Endothelial cell of umbilical vein (primary cell): ENCODE data around the gene WDR93. TPM values are rescaled to one million over a fixed set of nuclear protein-coding genes. Genes with fewer than 3 reads are reported as not detected.

Source experiments
- BruUV-seq: library from RNA; stranded (reverse); fragments of 400-500 nt; replicated peaks from 2 replicates; lab custom pipeline; 2021; lab: Mats Ljungman, UMichigan
- CTCF ChIA-PET: fragments of 300-600, 350-600 bp; sonication (Branson Sonifier 250); formaldehyde crosslinking; loops from one replicate; lab custom pipeline; 2021; ENCODE audit warnings: antibody characterized with exemption, inconsistent platforms; lab: Charles Lee
- POLR2A ChIA-PET: fragments of 300-600, 350-600 bp; sonication (Branson Sonifier 250); formaldehyde crosslinking; loops from one replicate; lab custom pipeline; 2021; ENCODE audit warnings: antibody characterized with exemption, inconsistent platforms; lab: Charles Lee
- DNase-seq: peaks from one replicate; pipeline ENCODE4 v3.0.0-alpha.2; 2011; ENCODE audit warnings: low read depth, low spot score
- FAIRE-seq: peaks from 2 replicates; lab custom pipeline; 2011; peaks lifted over from hg19 to GRCh38; lab: Jason Lieb, UNC
- H2AFZ ChIP-seq: 2 replicates; pipeline ENCODE4 v1.6.0; 2012; ENCODE audit warnings: low read depth, low read length, control low read depth, inconsistent platforms
- H3K27ac ChIP-seq: 2 replicates; pipeline ENCODE4 v1.5.1; 2011; ENCODE audit warnings: low read depth, mild to moderate bottlenecking, control low read depth, low read length, moderate library complexity; ENCODE audit not compliant: insufficient read depth
- H3K27me3 ChIP-seq, 2 experiments: 2 replicates each; pipeline versions ENCODE4 v1.6.0 to v1.6.1; 2011; ENCODE audit warnings: low read length in 2 of 2, mixed read lengths in 1 of 2; ENCODE audit not compliant: control insufficient read depth in 2 of 2, insufficient read depth in 2 of 2
- H3K36me3 ChIP-seq, 2 experiments: 2 replicates in 1 of 2; 3 replicates in 1 of 2; pipeline ENCODE4 v1.5.1; 2011; ENCODE audit warnings: low read length in 2 of 2, mild to moderate bottlenecking in 1 of 2, moderate library complexity in 1 of 2; ENCODE audit not compliant: control insufficient read depth in 2 of 2, insufficient read depth in 2 of 2; ENCODE audit errors: extremely low read depth in 1 of 2
- H3K4me1 ChIP-seq: 3 replicates; pipeline ENCODE4 v1.5.1; 2011; ENCODE audit warnings: mild to moderate bottlenecking, low read length; ENCODE audit not compliant: control insufficient read depth, insufficient read depth; ENCODE audit errors: extremely low read depth
- H3K4me2 ChIP-seq: 2 replicates; pipeline ENCODE4 v1.6.1; 2011; ENCODE audit warnings: low read length, control low read depth, mixed read lengths; ENCODE audit not compliant: insufficient read depth
- H3K4me3 ChIP-seq, 3 experiments: fragments of 200-600 bp in 1 of 3; sonication (generic), shearing (Covaris generic) in 1 of 3; replicated peaks in 1 of 3; 2 replicates each; pipeline ENCODE4 v1.5.1; 2011 to 2016; ENCODE audit warnings: control low read depth in 3 of 3, low read length in 3 of 3, mild to moderate bottlenecking in 2 of 3, inconsistent platforms in 1 of 3, low read depth in 1 of 3, moderate library complexity in 1 of 3; ENCODE audit not compliant: insufficient read depth in 1 of 3
- H3K79me2 ChIP-seq: 2 replicates; pipeline ENCODE4 v1.6.0; 2012; ENCODE audit warnings: low read length, inconsistent platforms; ENCODE audit not compliant: control insufficient read depth, insufficient read depth
- H3K9ac ChIP-seq: replicated peaks from 2 replicates; pipeline ENCODE3; 2011; ENCODE audit warnings: low read length, control low read depth; ENCODE audit not compliant: insufficient read depth; ENCODE audit errors: extremely low read depth
- H3K9me1 ChIP-seq: replicated peaks from 3 replicates; pipeline ENCODE4 v1.6.0; 2011; ENCODE audit warnings: mild to moderate bottlenecking, low read length; ENCODE audit not compliant: control insufficient read depth, insufficient read depth; ENCODE audit errors: extremely low read depth
- H3K9me3 ChIP-seq: replicated peaks from 2 replicates; pipeline ENCODE4 v1.5.1; 2012; ENCODE audit warnings: low read length, inconsistent platforms; ENCODE audit not compliant: control insufficient read depth, insufficient read depth
- H4K20me1 ChIP-seq: replicated peaks from 2 replicates; pipeline ENCODE3; 2011; ENCODE audit warnings: mild to moderate bottlenecking, low read length; ENCODE audit not compliant: control insufficient read depth, insufficient read depth; ENCODE audit errors: extremely low read depth
- CTCF ChIP-seq, 2 donors: IDR thresholded peaks; 1 replicate in 1 of 2; 2 replicates in 1 of 2; pipeline ENCODE4 v1.5.1; 2011; ENCODE audit warnings: low read length in 2 of 2, mild to moderate bottlenecking in 2 of 2, moderate library complexity in 2 of 2, control low read depth in 1 of 2, inconsistent platforms in 1 of 2, low read depth in 1 of 2; ENCODE audit not compliant: insufficient read depth in 1 of 2; ENCODE audit errors: extremely low read depth in 1 of 2
- EZH2 ChIP-seq: IDR thresholded peaks from 2 replicates; pipeline ENCODE4 v1.6.1; 2012; ENCODE audit warnings: borderline replicate concordance, low read depth, mild to moderate bottlenecking, moderate library complexity, low read length, inconsistent platforms; ENCODE audit not compliant: severe bottlenecking
- GATA2 ChIP-seq: IDR thresholded peaks from 2 replicates; pipeline ENCODE4 v1.7.0; 2011; ENCODE audit warnings: low read depth, mild to moderate bottlenecking, moderate library complexity, mixed read lengths, low read length; ENCODE audit not compliant: insufficient read length, insufficient read depth
- MYC ChIP-seq: IDR thresholded peaks from one replicate; pipeline ENCODE4 v1.6.1; 2011; ENCODE audit warnings: mild to moderate bottlenecking, low read depth, low read length
- POLR2AphosphoS5 ChIP-seq: IDR thresholded peaks from 2 replicates; pipeline ENCODE4 v1.6.1; 2012; ENCODE audit warnings: low read depth, mild to moderate bottlenecking, control low read depth, low read length, moderate library complexity; ENCODE audit not compliant: insufficient read depth
- dilution Hi-C: fragments of 300-500 bp; cut with MboI; formaldehyde crosslinking; loops from one replicate; pipeline ENCODE4 v1.15.0; 2019; ENCODE audit warnings: low sequenced_read_pairs; ENCODE audit not compliant: extremely low pct_ligation_motif_present
- intact Hi-C: fragments of 100-400 bp; cut with micrococcal nuclease; formaldehyde crosslinking; loops from one replicate; pipeline ENCODE4 v1.10.0; 2022
- polyA plus RNA-seq, 4 experiments: library from polyadenylated mRNA; depleted of rRNA in 3 of 4; stranded (reverse) in 3 of 4; unstranded in 1 of 4; fragments of >200 nt; gene quantifications; 2 replicates each; pipeline versions ENCODE4 v1.2.1 to v1.2.3, GENCODE V29; 2011 to 2012; ENCODE audit warnings: missing spikeins in 1 of 4
- total RNA-seq: library from RNA; stranded (reverse); gene quantifications from 2 replicates; pipeline ENCODE4 v1.2.3, GENCODE V29; 2021

Gene WDR93
- total and polyA plus RNA-seq, 2 donors (not counting 3 experiments of a cell fraction or from before 2014, with no cell fraction given) = 0.07 TPM; not detected in 1

GRCh38 chr15:89772932-89773583 is 82.4 kb downstream of the WDR93 start:
- intact Hi-C loops (no loop called here), dilution Hi-C loops (loop anchor here (25.0 kb wide), 1 partner anchor 89 kb away; no protein-coding TSS in a partner anchor)
- ChIA-PET POLR2A (no interaction called here), CTCF (interaction anchor here (1.0 to 4.8 kb wide), 6 partner anchors 11 to 115 kb away, joined by 4 to 36 read pairs (median 8); no protein-coding TSS in a partner anchor)
- H3K4me3 ChIP-seq = no peak overlapping the region
- H3K9ac ChIP-seq = no peak overlapping the region
- no peak overlapping the region for H3K27ac ChIP-seq
- no TSS peak for BruUV-seq
- TF ChIP-seq MYC (no peak), GATA2 (no peak), CTCF (IDR thresholded peaks at IDR 0.05; ENCODE audit: extremely low read depth in 1 of 2, insufficient read depth in 1 of 2, low read depth in 1 of 2, low read length in 2 of 2) (peak; percentile 6), EZH2 (no peak), POLR2AphosphoS5 (no peak)
- peak; percentile 20 for DNase-seq
- H4K20me1 ChIP-seq = no peaks in the 10 kb centered on the region
- H3K4me1 ChIP-seq = peaks cover 6% of the 10 kb centered on the region
- no peaks in the 10 kb centered on the region for H3K79me2 ChIP-seq
- no peaks in the 10 kb centered on the region for H3K27me3 ChIP-seq
- FAIRE-seq = peak; percentile 49
- no peaks in the 10 kb centered on the region for H3K9me3 ChIP-seq
- H3K36me3 ChIP-seq = no peaks in the 10 kb centered on the region
- no peak overlapping the region for H3K4me2 ChIP-seq
- H3K9me1 ChIP-seq = no peaks in the 10 kb centered on the region
- no peak overlapping the region for H2AFZ ChIP-seq
